ENCODE data around the gene MRM1. TPM values are rescaled to one million over a fixed set of nuclear protein-coding genes. Genes with fewer than 3 reads are reported as not detected.

MRM1 gene
- total and polyA plus RNA-seq, 2 experiments from 2014 or later: 7.6 to 20.4 TPM

GRCh38 chr17:36590082-36590481 is 11.3 kb upstream of the MRM1 start:
- no peak for TF ChIP-seq STAT1 (IDR thresholded peaks at IDR 0.05; ENCODE audit: unreplicated experiment)
- no peak overlapping the region; the same call in 2 of the 3 replicates for H3K4me3 Mint-ChIP-seq
- Histone ChIP-seq H3K79me2 (replicated peaks; ENCODE audit: insufficient read depth) (peaks cover 21% of the 10 kb centered on the region), H3K4me3 (no peak overlapping the region), H3K27ac (ENCODE audit: low read depth) (0 out of 2 replicates have a peak overlapping the region, but pooled peaks have one; percentile 10), H3K27me3 (ENCODE audit: insufficient read depth) (no peaks in the 10 kb centered on the region), H3K36me3 (ENCODE audit: insufficient read depth) (peaks cover 15% of the 10 kb centered on the region), H3K9me2 (ENCODE audit: insufficient read depth) (no peaks in the 10 kb centered on the region), H4K20me1 (replicated peaks; ENCODE audit: insufficient read depth) (peaks cover 12% of the 10 kb centered on the region; the same call in 1 of the 2 replicates), H3F3A (replicated peaks; ENCODE audit: low read depth) (peaks cover 15% of the 10 kb centered on the region; the same call in 1 of the 2 replicates), H3K4me2 (no peak overlapping the region), H2AFZ (no peak overlapping the region), H3K4me1 (ENCODE audit: insufficient read depth) (peaks cover 21% of the 10 kb centered on the region)
- H3K27ac Mint-ChIP-seq: no peak overlapping the region
- H3K9me3 Mint-ChIP-seq: no peaks in the 10 kb centered on the region
- DNase-seq (ENCODE audit: low spot score) (no peak), ATAC-seq (no peak)
- H3K36me3 Mint-ChIP-seq (ENCODE audit: low read depth): peaks cover 29% of the 10 kb centered on the region
- peaks cover 18% of the 10 kb centered on the region for H3K4me1 Mint-ChIP-seq
- H3K27me3 Mint-ChIP-seq (ENCODE audit: insufficient read depth, low read depth, poor library complexity): peaks cover 11% of the 10 kb centered on the region

GRCh38 chr17:36591434-36592315 is 9.7 kb upstream of the MRM1 start, which contains the start of gene DHRS11:
TSS of gene DHRS11 (plus strand) at chr17:36591879. CDS start at chr17:36592010, 131 bp downstream.
- Histone ChIP-seq H3K27me3 (ENCODE audit: insufficient read depth) (no peaks in the 10 kb centered on the region), H2AFZ (peak within 1 kb of the TSS; percentile 89), H4K20me1 (replicated peaks; ENCODE audit: insufficient read depth) (peaks cover 3% of the 10 kb centered on the region), H3K79me2 (replicated peaks; ENCODE audit: insufficient read depth) (peaks cover 21% of the 10 kb centered on the region), H3K36me3 (ENCODE audit: insufficient read depth) (peaks cover 10% of the 10 kb centered on the region), H3K4me3 (peak within 1 kb of the TSS; percentile 95), H3K27ac (ENCODE audit: low read depth) (peak within 1 kb of the TSS; percentile 83), H3K4me2 (peak within 1 kb of the TSS; percentile 92), H3K4me1 (ENCODE audit: insufficient read depth) (peaks cover 21% of the 10 kb centered on the region), H3K9me2 (ENCODE audit: insufficient read depth) (no peaks in the 10 kb centered on the region), H3F3A (replicated peaks; ENCODE audit: low read depth) (peaks cover 15% of the 10 kb centered on the region; the same call in 1 of the 2 replicates)
- H3K4me1 Mint-ChIP-seq: peaks cover 18% of the 10 kb centered on the region
- no peaks in the 10 kb centered on the region for H3K9me3 Mint-ChIP-seq
- peaks cover 28% of the 10 kb centered on the region for H3K36me3 Mint-ChIP-seq (ENCODE audit: low read depth)
- peak within 1 kb of the TSS; percentile 92 for H3K27ac Mint-ChIP-seq
- TF ChIP-seq CTCF (conservative IDR thresholded peaks at IDR 0.05; ENCODE audit: low read depth in 2 of 2) (peak in 1 of 2 experiments; percentile 26; a peak in 2 of 4 replicates), POLR2AphosphoS5 (IDR thresholded peaks at IDR 0.05; ENCODE audit: low read depth) (peak; percentile 91), REST (IDR thresholded peaks at IDR 0.05; ENCODE audit: unreplicated experiment) (no peak), ETS1 (IDR thresholded peaks at IDR 0.05) (no peak), EZH2 (IDR thresholded peaks at IDR 0.05; ENCODE audit: low read depth, unreplicated experiment) (no peak), CREB1 (CRISPR knock-in tag; IDR thresholded peaks at IDR 0.05; ENCODE audit: low read depth) (no peak), EZH2phosphoT487 (IDR thresholded peaks at IDR 0.05; ENCODE audit: unreplicated experiment) (no peak), ZNF114 (CRISPR knock-in tag; IDR thresholded peaks at IDR 0.05) (no peak), JUNB (IDR thresholded peaks at IDR 0.05; ENCODE audit: unreplicated experiment) (no peak), ZNF331 (CRISPR knock-in tag; IDR thresholded peaks at IDR 0.05; ENCODE audit: low read depth) (no peak)
- peak; percentile 94 for ATAC-seq
- peak within 1 kb of the TSS; percentile 93 for H3K4me3 Mint-ChIP-seq
- peaks cover 11% of the 10 kb centered on the region for H3K27me3 Mint-ChIP-seq (ENCODE audit: insufficient read depth, low read depth, poor library complexity)
- peak; percentile 90 for DNase-seq (ENCODE audit: low spot score)
